ENCODE measurements around the gene HOXB7. TPM values are rescaled to one million over a fixed set of nuclear protein-coding genes. Genes with fewer than 3 reads are reported as not detected.

HOXB7 gene
- total RNA-seq, 1 donor from 2014 or later: 8.5 TPM

- no peaks in the 10 kb centered on the region for H3K9me3 Mint-ChIP-seq
- peaks cover 8% of the 10 kb centered on the region for H3K4me1 Mint-ChIP-seq
- H3K4me3 Mint-ChIP-seq: peak overlapping the region; percentile 80
- DNase-seq (ENCODE audit: low read depth, low spot score): no peak
- peaks cover 100% of the 10 kb centered on the region for H3K27me3 Mint-ChIP-seq (ENCODE audit: low read depth)
- peak overlapping the region; percentile 31 for H3K27ac Mint-ChIP-seq (ENCODE audit: unreplicated experiment)
- peaks cover 2% of the 10 kb centered on the region for H3K36me3 Mint-ChIP-seq (ENCODE audit: low read depth)
- TF ChIP-seq, protein P1, sequence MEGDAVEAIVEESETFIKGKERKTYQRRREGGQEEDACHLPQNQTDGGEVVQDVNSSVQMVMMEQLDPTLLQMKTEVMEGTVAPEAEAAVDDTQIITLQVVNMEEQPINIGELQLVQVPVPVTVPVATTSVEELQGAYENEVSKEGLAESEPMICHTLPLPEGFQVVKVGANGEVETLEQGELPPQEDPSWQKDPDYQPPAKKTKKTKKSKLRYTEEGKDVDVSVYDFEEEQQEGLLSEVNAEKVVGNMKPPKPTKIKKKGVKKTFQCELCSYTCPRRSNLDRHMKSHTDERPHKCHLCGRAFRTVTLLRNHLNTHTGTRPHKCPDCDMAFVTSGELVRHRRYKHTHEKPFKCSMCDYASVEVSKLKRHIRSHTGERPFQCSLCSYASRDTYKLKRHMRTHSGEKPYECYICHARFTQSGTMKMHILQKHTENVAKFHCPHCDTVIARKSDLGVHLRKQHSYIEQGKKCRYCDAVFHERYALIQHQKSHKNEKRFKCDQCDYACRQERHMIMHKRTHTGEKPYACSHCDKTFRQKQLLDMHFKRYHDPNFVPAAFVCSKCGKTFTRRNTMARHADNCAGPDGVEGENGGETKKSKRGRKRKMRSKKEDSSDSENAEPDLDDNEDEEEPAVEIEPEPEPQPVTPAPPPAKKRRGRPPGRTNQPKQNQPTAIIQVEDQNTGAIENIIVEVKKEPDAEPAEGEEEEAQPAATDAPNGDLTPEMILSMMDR (conservative IDR thresholded peaks at IDR 0.05): no peak
Measured at GRCh38 chr17:48632579-48633265, 21.9 kb upstream of the HOXB7 start.

DNA sequence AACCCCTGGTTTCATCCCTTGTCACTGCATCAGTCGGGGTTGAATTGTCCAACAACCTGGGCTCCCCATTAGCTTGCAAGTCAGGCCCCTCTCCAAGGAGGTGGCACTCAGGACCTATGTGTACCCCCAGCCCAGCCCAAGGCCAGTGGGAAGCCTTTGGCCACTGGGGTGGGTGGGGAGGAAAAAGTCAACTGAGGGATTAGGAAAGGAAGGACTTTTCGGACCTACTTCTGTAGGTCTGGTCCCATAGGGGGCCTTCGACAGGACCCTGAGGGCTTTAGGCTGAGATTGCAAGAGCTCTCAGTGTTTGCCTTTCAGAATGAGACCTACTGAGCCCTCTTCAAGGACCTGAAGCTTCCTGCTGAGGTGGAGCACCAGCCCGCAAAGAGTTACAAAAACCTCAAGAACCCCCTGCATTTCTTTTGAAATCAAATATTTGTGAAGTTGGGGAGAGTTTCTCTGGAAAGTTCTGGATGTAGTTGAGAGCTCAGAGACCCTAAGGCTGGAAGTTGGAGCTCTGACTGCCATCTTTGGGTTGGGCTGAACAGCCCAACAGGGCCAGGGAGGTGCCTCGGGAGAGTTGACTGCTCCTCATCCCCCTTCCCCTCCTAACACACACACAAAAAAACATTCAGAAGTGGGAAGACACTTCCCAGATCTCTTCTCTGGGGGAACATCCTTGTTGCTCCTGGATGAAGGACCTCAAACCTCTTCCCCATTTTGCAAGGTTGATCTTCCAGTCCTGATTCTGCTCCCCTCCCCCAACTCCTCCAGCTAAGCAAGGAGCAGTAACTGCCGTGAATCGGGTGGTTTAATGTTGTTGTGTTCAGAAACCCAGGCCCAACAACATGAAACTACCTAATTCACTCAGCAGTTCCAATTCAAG lies 21.1 kb upstream of the HOXB7 start:
- H3K27ac Mint-ChIP-seq (ENCODE audit: unreplicated experiment): no peak overlapping the region
- peaks cover 8% of the 10 kb centered on the region for H3K4me1 Mint-ChIP-seq
- peaks cover 2% of the 10 kb centered on the region for H3K36me3 Mint-ChIP-seq (ENCODE audit: low read depth)
- H3K4me3 Mint-ChIP-seq: peak overlapping the region; percentile 80
- H3K9me3 Mint-ChIP-seq: no peaks in the 10 kb centered on the region
- H3K27me3 Mint-ChIP-seq (ENCODE audit: low read depth): peaks cover 100% of the 10 kb centered on the region
- no peak for DNase-seq (ENCODE audit: low read depth, low spot score)
- TF ChIP-seq, protein P1 (conservative IDR thresholded peaks at IDR 0.05): no peak

DNA sequence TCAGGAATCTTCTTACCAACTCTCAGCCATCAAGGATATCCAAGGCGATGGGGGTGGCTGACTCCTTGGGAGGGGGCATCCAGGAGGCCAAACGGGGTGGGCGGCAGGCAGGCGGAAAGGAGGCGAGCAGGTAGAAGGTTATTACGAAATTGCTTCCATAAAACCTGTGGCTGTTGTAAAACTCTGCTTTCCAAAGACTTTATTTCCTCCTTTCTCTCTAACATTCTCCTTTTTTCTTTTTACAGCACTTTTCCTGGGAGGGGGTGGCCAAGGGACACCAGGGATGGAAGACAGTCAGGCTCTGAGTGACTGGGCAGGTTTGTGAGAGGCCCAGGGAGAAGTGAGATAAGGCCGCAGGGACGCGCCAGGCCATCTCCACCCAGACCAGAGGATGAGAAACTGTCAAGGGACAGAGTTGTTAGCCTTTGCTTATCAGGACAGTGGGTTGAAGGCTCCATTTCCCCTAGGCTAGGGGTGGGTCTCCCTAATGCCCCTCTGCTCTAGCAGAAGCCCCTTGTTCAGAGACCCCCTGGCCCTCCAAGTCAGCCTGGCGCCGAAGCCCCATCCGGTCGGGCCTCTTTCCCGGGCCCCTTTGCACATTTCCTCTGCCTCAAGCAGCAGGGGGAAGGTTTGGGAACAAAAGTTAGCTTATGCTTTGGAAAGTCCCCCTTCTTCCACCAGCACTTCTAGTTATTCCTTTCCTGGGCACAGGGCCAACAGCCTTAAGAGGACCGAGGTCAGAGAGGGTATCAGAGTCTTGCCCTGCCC lies 20.3 kb upstream of the HOXB7 start:
- no peak for DNase-seq (ENCODE audit: low read depth, low spot score)
- H3K36me3 Mint-ChIP-seq (ENCODE audit: low read depth): peaks cover 4% of the 10 kb centered on the region
- peak overlapping the region; percentile 72 for H3K4me3 Mint-ChIP-seq
- H3K9me3 Mint-ChIP-seq: no peaks in the 10 kb centered on the region
- H3K27ac Mint-ChIP-seq (ENCODE audit: unreplicated experiment): peak overlapping the region; percentile 54
- TF ChIP-seq, protein P1 (conservative IDR thresholded peaks at IDR 0.05): no peak
- peaks cover 100% of the 10 kb centered on the region for H3K27me3 Mint-ChIP-seq (ENCODE audit: low read depth)
- no peaks in the 10 kb centered on the region for H3K4me1 Mint-ChIP-seq

DNA sequence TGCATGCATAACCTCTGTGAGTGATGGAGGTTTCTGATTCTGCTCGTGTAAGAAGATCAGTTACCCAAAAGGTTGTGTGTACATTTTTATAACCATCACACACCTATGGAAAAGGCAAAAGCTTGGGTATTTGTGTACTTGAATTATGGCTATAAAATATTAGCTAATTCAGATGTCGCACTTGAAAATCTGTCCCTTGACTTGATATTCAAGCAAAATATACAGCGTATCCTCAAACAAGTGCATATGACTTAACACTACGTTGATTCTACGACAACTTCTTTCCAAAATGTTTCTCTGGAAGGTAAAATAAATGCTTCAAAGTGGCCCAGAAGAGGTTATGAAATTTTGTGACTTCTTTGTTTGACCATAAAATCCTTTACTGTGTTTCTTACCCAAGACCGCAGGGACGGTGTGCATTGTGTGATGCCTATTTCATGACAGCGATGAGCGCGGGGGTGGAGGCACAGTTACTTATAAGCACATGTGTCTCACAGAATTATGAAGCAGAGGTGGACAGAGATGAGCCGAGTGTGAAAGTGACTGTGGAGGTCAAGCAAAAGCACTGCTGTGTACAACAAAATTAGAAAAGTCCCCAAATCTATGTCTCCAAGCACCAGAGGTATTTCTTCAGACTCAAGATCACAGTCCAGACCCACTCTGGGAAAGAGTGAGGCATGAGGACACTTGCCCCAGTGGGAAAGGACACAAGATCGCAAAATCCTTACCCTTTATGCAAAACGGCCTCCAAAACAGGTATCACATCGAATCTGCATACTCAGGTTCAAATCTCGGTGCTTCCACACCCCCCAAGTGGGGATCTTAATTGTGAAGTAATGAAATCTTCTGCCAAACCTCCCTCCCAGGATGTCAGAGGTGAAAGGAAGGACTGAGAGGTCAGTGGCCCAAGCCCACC lies 19.4 kb upstream of the HOXB7 start:
- Mint-ChIP-seq H3K27me3 (ENCODE audit: low read depth) (peaks cover 99% of the 10 kb centered on the region), H3K4me3 (peak overlapping the region; percentile 45), H3K4me1 (no peaks in the 10 kb centered on the region), H3K36me3 (ENCODE audit: low read depth) (peaks cover 4% of the 10 kb centered on the region), H3K9me3 (no peaks in the 10 kb centered on the region), H3K27ac (ENCODE audit: unreplicated experiment) (peak overlapping the region; percentile 15)
- no peak for DNase-seq (ENCODE audit: low read depth, low spot score)
- TF ChIP-seq, protein P1 (conservative IDR thresholded peaks at IDR 0.05): no peak

Measured in neural crest cell (in vitro differentiated cells).